ENCODE data around the gene IRX3. TPM values are rescaled to one million over a fixed set of nuclear protein-coding genes. Genes with fewer than 3 reads are reported as not detected.

IRX3 gene
- 8.4 and 12.7 TPM in 2 replicates for total RNA-seq (2014; rRNA removed; shearing (Covaris generic))

- DNase-seq (ENCODE audit: low read depth), result peak; percentile 95
Observed at GRCh38 chr16:54286366-54287130, at the start of gene IRX3. TSS of gene IRX3 (minus strand) at chr16:54286787. CDS start at chr16:54286050, 737 bp downstream.

- no peak for DNase-seq (ENCODE audit: low read depth)
Observed at GRCh38 chr16:54335230-54335629, 48.6 kb upstream of the IRX3 start.

GRCh38 chr16:54334208-54334607 lies 47.6 kb upstream of the IRX3 start:
- peak; percentile 41 for DNase-seq (ENCODE audit: low read depth)

GRCh38 chr16:54331241-54332002 lies 44.8 kb upstream of the IRX3 start:
- no peak for DNase-seq (ENCODE audit: low read depth)

DNA sequence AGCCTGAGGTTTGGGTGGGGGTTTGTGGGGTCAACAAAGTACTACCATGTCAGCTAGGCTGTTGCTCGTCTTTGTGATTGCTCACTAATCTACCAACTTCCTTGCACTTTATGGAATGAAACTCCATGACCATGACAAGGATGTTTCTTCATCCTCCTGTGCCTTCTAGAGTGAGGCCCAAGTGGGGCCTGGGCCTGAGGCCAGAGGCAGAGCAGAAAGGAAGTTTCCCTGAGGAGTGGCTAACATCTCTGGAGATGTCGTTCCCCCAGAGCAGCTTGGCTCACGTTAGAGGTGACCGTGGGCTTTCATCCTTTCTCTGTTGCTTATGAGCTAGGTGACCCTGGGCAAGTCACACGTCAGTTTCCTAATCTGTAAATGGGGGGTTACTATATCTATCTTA lies 41.0 kb upstream of the IRX3 start:
- DNase-seq (ENCODE audit: low read depth), result no peak

GRCh38 chr16:54326266-54326662 lies 39.7 kb upstream of the IRX3 start:
- DNase-seq (ENCODE audit: low read depth), result peak; percentile 85

- peak; percentile 51 for DNase-seq (ENCODE audit: low read depth)
Observed at GRCh38 chr16:54325616-54326265, 39.2 kb upstream of the IRX3 start.

- DNase-seq (ENCODE audit: low read depth), result no peak
Observed at GRCh38 chr16:54324716-54325115, 38.1 kb upstream of the IRX3 start.

DNA sequence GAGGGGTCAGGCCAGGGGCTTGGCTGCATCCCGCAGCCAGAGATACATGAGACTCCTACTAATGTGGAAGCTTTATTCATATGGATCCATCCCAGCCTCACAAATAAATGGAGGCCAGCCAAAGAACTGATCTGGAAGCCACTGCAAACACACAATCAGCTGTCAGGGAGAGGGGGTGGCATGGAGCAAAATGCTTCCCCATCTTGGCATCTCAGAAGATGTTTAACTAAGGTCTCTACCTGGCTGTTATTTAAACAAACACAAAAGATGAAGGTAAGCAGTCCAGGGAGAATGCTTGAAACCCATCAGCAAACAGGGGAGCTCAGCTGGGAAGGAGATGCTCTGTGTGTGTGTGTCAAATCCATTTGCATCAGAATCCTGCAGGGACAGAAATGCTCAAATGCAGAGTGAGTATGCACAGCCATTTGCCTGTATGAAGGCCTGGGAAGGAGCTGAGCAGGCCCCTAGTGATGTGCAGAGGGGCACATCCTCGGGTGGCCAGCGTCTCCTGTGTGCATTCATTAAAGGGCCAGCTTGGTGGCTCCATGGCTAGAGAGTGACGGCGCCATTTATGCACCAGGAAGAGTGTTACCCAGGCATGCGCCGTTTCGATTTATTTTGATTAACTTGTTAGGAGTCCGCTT lies 34.2 kb upstream of the IRX3 start:
- no peak for DNase-seq (ENCODE audit: low read depth)

DNA sequence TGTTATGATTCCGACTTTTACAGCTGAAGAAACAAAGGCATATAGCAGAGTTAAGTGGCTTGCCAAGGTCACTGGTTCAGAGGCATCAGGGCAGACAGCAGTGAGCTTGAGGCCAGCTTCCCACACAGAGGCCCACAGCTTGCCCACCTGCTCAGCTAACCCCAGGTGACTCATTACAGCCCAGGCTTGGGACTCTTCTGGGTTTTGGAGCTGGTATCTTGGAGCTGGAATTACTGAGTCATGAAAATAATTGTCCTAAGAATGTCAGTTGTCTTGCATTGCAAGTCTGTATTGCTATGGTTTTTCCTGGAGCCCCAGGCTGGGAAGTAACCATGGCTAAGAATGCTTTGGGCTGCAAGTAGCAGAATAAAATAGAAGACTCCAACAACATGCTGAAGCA lies 32.4 kb upstream of the IRX3 start:
- DNase-seq (ENCODE audit: low read depth), result peak; percentile 86

DNA sequence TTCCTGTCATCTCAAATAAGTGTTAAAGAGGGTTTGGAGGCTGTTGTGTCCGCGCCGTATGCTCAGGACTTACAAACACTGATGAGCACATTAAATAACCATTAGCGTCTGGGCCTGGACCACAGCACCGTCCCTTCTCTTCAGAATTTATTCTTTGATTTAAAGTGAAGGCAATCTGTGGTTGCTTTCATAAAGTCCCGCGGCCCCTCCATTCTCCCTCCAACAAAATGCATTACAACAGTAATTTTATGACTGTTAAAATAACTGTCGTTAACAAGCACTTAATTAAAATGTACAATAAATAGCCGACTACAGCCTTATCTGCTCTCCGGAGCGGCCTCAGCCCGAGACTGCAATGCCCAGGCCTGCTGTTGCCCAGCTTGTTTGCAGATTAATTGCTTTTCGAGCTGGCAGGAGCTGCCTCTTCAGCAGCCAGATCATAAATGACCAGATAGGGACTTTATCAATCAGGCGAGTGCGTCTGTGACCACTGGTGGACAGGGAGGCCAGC lies 30.6 kb upstream of the IRX3 start:
- no peak for DNase-seq (ENCODE audit: low read depth)

DNA sequence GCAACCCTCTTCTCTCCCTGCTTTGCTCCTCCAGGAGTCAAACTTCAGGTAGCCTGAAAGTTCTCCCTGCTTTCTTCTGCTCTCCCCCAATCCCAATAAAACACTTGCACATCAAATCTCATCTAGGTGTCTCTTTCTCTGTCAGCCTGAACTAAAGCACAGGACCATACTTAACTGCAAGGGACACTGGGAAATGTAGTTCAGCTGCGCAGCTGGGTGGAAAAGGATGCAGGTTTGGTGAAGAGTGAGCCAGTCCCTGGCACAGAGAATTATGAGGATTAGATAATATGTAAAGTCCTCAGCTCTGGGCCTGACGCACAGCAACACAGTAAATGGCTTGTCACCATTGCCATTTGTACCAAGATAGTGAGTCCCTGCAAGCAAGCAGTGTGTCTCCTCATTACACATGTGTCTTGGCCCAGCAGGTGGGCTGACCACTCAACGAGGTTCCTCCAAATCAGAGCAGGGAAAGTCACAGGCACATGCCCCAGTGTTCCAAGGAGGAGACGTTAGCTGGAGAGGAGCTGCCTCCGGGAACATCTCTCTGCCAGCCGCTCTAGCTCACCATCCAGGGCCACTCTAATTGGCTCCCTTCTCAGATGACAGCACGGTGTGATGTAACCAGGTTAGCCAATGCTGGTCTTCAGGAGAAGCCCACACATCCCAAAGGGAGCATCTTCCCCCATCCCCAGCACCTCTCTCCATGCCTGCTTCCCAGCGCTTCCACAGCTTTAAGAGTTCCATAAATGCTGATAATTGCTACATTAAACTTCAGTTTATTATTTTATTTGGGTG lies 29.7 kb upstream of the IRX3 start:
- DNase-seq (ENCODE audit: low read depth), result no peak

DNA sequence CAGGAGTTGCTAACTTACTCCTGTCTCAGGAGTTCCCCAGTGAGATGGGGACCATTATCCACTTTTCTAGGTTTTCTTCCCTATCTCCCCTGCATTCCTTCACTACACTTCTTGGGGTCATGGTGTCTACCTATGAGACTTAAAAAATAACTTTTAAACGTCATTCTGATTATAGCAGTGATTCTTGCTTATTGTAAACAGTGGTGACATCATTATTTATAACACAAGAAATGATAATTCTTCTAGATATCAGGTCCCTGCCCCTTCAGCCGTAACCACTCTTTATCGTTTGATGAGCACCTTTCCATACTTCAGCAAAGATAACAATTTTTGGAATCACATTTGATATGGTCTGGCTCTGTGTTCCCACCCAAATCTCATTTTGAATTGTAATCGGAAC lies 27.2 kb upstream of the IRX3 start:
- no peak for DNase-seq (ENCODE audit: low read depth)

- DNase-seq (ENCODE audit: low read depth), result no peak
Observed at GRCh38 chr16:54312502-54312991, 26.0 kb upstream of the IRX3 start.

DNA sequence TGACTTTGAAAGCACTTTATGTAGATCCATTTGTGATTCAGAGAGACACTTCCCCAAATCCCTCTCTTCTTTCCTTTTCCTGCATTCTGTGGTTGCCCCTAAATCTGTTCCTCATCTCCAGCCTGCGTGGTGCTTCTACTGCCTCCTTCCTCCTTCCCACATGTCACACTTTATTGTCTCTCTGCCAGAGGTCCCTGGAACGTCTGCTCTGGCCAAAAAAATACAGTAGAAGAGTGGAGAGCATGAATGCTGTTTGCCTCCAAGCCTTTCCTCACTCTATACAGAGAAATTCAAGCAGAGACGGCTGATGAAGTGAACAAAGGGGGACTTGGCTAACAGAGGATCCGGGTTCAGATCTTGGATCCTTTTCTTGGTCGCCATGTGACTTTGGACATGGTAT lies 22.8 kb upstream of the IRX3 start:
- no peak for DNase-seq (ENCODE audit: low read depth)

GRCh38 chr16:54305080-54305479 lies 18.5 kb upstream of the IRX3 start:
- no peak for DNase-seq (ENCODE audit: low read depth)

DNA sequence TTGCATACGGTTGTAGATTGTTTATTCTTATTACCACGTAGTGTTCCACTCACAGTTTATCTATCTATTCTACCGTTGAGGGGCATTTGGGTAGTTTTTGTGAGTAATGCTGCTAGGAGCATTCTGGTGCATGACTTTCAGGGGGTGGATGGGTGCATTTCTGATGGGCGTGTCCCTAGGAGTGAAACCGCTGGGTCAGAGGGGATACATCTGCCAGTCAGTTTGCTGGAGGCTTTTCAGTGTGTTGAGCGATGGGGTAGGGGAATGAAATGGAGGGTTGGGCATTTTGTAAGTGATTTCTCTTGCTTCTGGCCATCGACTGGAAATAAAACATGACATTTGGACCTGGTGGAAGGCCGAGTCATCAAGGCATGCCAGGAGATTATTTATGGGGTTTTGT lies 17.0 kb upstream of the IRX3 start:
- DNase-seq (ENCODE audit: low read depth), result no peak

DNA sequence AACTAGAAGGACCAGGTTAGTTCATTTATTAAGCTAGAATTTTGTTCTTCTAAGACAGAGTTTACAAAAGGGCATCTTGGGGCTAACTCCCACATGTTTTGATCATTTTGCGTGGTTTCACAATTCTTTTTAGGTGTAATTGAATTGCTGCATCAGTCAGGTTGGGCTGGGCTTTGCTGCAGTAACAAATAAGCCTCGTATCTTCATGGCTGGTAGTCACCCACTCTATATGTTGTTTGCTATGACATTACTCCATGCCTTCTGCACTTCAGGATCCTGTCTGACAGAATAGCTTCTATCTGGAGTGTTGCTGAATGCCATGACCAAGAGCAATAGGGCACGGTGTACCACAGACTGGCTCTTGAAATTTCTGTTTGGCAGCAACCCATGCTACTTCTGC lies 10.6 kb upstream of the IRX3 start:
- no peak for DNase-seq (ENCODE audit: low read depth)

GRCh38 chr16:54296543-54296942 lies 10.0 kb upstream of the IRX3 start:
- DNase-seq (ENCODE audit: low read depth), result no peak

- peak; percentile 34 for DNase-seq (ENCODE audit: low read depth)
Observed at GRCh38 chr16:54291656-54292487, 5.3 kb upstream of the IRX3 start.

Measured in M059J (cell line).